ENCODE results near the gene CTXN1.

The CTXN1 gene

GRCh38 chr19:7913652-7914051 lies 12.3 kb downstream of the CTXN1 start:
- TF ChIP-seq CTCF (IDR thresholded peaks at IDR 0.05; ENCODE audit: low read depth, low read length, poor library complexity, severe bottlenecking) = no peak
- no peak for TF ChIP-seq EZH2phosphoT487 (IDR thresholded peaks at IDR 0.05; ENCODE audit: borderline replicate concordance, low read length)
- H3K36me3 ChIP-seq (ENCODE audit: control insufficient read depth, low read length) = peaks cover 18% of the 10 kb centered on the region
- no peaks in the 10 kb centered on the region for H3K9me3 ChIP-seq (ENCODE audit: control insufficient read depth, insufficient read depth, low read length)
- peaks cover 24% of the 10 kb centered on the region for H3K4me1 ChIP-seq (ENCODE audit: control insufficient read depth, low read length)
- H3K79me2 ChIP-seq (ENCODE audit: control insufficient read depth, low read length) = no peaks in the 10 kb centered on the region
- no peak overlapping the region for H3K27ac ChIP-seq (ENCODE audit: low read depth, low read length)
- H4K20me1 ChIP-seq (ENCODE audit: control insufficient read depth, insufficient read depth, low read depth, low read length) = no peaks in the 10 kb centered on the region
- no peak overlapping the region for H3K4me3 ChIP-seq (ENCODE audit: low read length)
- H3K9me2 ChIP-seq (replicated peaks; ENCODE audit: control insufficient read depth, low read length) = no peaks in the 10 kb centered on the region
- no peaks in the 10 kb centered on the region; the same call in 1 of the 2 replicates for H3F3A ChIP-seq (ENCODE audit: control insufficient read depth, insufficient read depth)
- H3K4me2 ChIP-seq (ENCODE audit: low read length) = no peak overlapping the region
- peaks cover 36% of the 10 kb centered on the region for H3K27me3 ChIP-seq (ENCODE audit: control insufficient read depth, low read length)

- Histone ChIP-seq H3K4me1 (ENCODE audit: control insufficient read depth, low read length) (peaks cover 23% of the 10 kb centered on the region), H3K36me3 (ENCODE audit: control insufficient read depth, low read length) (peaks cover 18% of the 10 kb centered on the region), H3K9me3 (ENCODE audit: control insufficient read depth, insufficient read depth, low read length) (no peaks in the 10 kb centered on the region)
Measured at GRCh38 chr19:7912697-7913564, 13.0 kb downstream of the CTXN1 start.

GRCh38 chr19:7912144-7912696 lies 13.7 kb downstream of the CTXN1 start:
- Histone ChIP-seq H3K4me1 (ENCODE audit: control insufficient read depth, low read length) (peaks cover 16% of the 10 kb centered on the region), H3K79me2 (ENCODE audit: control insufficient read depth, low read length) (peaks cover 8% of the 10 kb centered on the region)
- TF ChIP-seq EZH2phosphoT487 (IDR thresholded peaks at IDR 0.05; ENCODE audit: borderline replicate concordance, low read length) = no peak
- TF ChIP-seq CTCF (IDR thresholded peaks at IDR 0.05; ENCODE audit: low read depth, low read length, poor library complexity, severe bottlenecking) = no peak

More at GRCh38 chr19:7912697-7913564, 13.0 kb downstream of the CTXN1 start:
- no peak overlapping the region for H3K4me3 ChIP-seq (ENCODE audit: low read length)
- H4K20me1 ChIP-seq (ENCODE audit: control insufficient read depth, insufficient read depth, low read depth, low read length) = no peaks in the 10 kb centered on the region
- no peak overlapping the region for H3K27ac ChIP-seq (ENCODE audit: low read depth, low read length)
- H3K9me2 ChIP-seq (replicated peaks; ENCODE audit: control insufficient read depth, low read length) = no peaks in the 10 kb centered on the region
- peaks cover 29% of the 10 kb centered on the region for H3K27me3 ChIP-seq (ENCODE audit: control insufficient read depth, low read length)
- H3F3A ChIP-seq (ENCODE audit: control insufficient read depth, insufficient read depth) = no peaks in the 10 kb centered on the region; the same call in 1 of the 2 replicates
- peaks cover 3% of the 10 kb centered on the region for H3K79me2 ChIP-seq (ENCODE audit: control insufficient read depth, low read length)
- H3K4me2 ChIP-seq (ENCODE audit: low read length) = no peak overlapping the region
- no peak for TF ChIP-seq EZH2phosphoT487 (IDR thresholded peaks at IDR 0.05; ENCODE audit: borderline replicate concordance, low read length)
- TF ChIP-seq CTCF (IDR thresholded peaks at IDR 0.05; ENCODE audit: low read depth, low read length, poor library complexity, severe bottlenecking) = no peak

More at GRCh38 chr19:7912144-7912696, 13.7 kb downstream of the CTXN1 start:
- Histone ChIP-seq H3K27me3 (ENCODE audit: control insufficient read depth, low read length) (peaks cover 22% of the 10 kb centered on the region), H4K20me1 (ENCODE audit: control insufficient read depth, insufficient read depth, low read depth, low read length) (no peaks in the 10 kb centered on the region), H3K4me3 (ENCODE audit: low read length) (no peak overlapping the region), H3K4me2 (ENCODE audit: low read length) (no peak overlapping the region), H3K9me3 (ENCODE audit: control insufficient read depth, insufficient read depth, low read length) (no peaks in the 10 kb centered on the region), H3F3A (ENCODE audit: control insufficient read depth, insufficient read depth) (no peaks in the 10 kb centered on the region; the same call in 1 of the 2 replicates), H3K9me2 (replicated peaks; ENCODE audit: control insufficient read depth, low read length) (no peaks in the 10 kb centered on the region), H3K27ac (ENCODE audit: low read depth, low read length) (no peak overlapping the region), H3K36me3 (ENCODE audit: control insufficient read depth, low read length) (peaks cover 18% of the 10 kb centered on the region)
